OCI-LY1 (cell line): Measurements from ENCODE around the gene KCNK1.

ENCODE experiments used
- H2AFZ ChIP-seq: fragments of 200-600 bp; sonication (generic), shearing (Covaris generic); 2 replicates; pipeline ENCODE4 v1.6.0; 2014; ENCODE audit warnings: antibody characterized with exemption, mild to moderate bottlenecking, low read length
- H3F3A ChIP-seq: fragments of 200-600 bp; sonication (generic), shearing (Covaris generic); 2 replicates; pipeline ENCODE4 v1.6.0; 2014; ENCODE audit warnings: mild to moderate bottlenecking, antibody characterized with exemption, low read length, moderate library complexity; ENCODE audit not compliant: insufficient read depth
- H3K27ac ChIP-seq: fragments of 200-600 bp; sonication (generic); 2 replicates; pipeline ENCODE4 v1.5.1; 2014; ENCODE audit warnings: low read length, mixed run types, mild to moderate bottlenecking, low read depth; ENCODE audit not compliant: poor library complexity, severe bottlenecking
- H3K27me3 ChIP-seq: fragments of 200-600 bp; sonication (generic); 2 replicates; pipeline ENCODE4 v1.6.0; 2014; ENCODE audit warnings: antibody characterized with exemption, mild to moderate bottlenecking, low read length, moderate library complexity; ENCODE audit not compliant: insufficient read depth
- H3K36me3 ChIP-seq: fragments of 200-600 bp; sonication (generic); 2 replicates; pipeline ENCODE4 v1.6.1; 2014; ENCODE audit warnings: mild to moderate bottlenecking, antibody characterized with exemption, low read length, moderate library complexity, mixed read lengths; ENCODE audit not compliant: insufficient read depth
- H3K4me1 ChIP-seq: fragments of 200-600 bp; sonication (generic); 2 replicates; pipeline ENCODE4 v1.5.1; 2014; ENCODE audit warnings: mild to moderate bottlenecking, low read length, moderate library complexity; ENCODE audit not compliant: insufficient read depth, severe bottlenecking
- H3K4me2 ChIP-seq: fragments of 200-600 bp; sonication (generic), shearing (Covaris generic); 2 replicates; pipeline ENCODE4 v1.6.1; 2014; ENCODE audit warnings: low read length
- H3K4me3 ChIP-seq: fragments of 200-600 bp; sonication (generic); 2 replicates; pipeline ENCODE4 v1.5.1; 2014; ENCODE audit warnings: low read length, low read depth, mild to moderate bottlenecking, mixed read lengths; ENCODE audit not compliant: poor library complexity, severe bottlenecking
- H3K79me2 ChIP-seq: fragments of 200-600 bp; shearing (Covaris generic); 2 replicates; pipeline ENCODE4 v1.6.1; 2016; ENCODE audit warnings: mixed run types, low read length, mixed read lengths; ENCODE audit not compliant: insufficient read depth
- H3K9ac ChIP-seq: fragments of 200-600 bp; sonication (generic), shearing (Covaris generic); 2 replicates; pipeline ENCODE4 v1.6.1; 2014; ENCODE audit warnings: mild to moderate bottlenecking, low read length, mixed read lengths
- H3K9me2 ChIP-seq: fragments of 200-600 bp; sonication (generic), shearing (Covaris generic); 2 replicates; pipeline ENCODE4 v1.6.1; 2014; ENCODE audit warnings: low read depth, mild to moderate bottlenecking, low read length, mixed read lengths
- H3K9me3 ChIP-seq: fragments of 200-600 bp; shearing (Covaris generic); 2 replicates; pipeline ENCODE4 v1.6.1; 2014; ENCODE audit warnings: low read length, mixed read lengths
- H4K20me1 ChIP-seq: fragments of 200-600 bp; sonication (generic), shearing (Covaris generic); 2 replicates; pipeline ENCODE4 v1.6.0; 2016; ENCODE audit warnings: mild to moderate bottlenecking, low read length; ENCODE audit not compliant: insufficient read depth
- EZH2 ChIP-seq: fragments of 200-600 bp; sonication (generic), shearing (Covaris generic); IDR thresholded peaks from 2 replicates; pipeline ENCODE4 v1.8.0; 2017; ENCODE audit warnings: borderline replicate concordance, mixed run types, mild to moderate bottlenecking, antibody characterized with exemption, low read length, moderate library complexity, mixed read lengths
- TF ChIP-seq, protein P1 (sequence below): fragments of 200-600 bp; sonication (generic), shearing (Covaris generic); IDR thresholded peaks from 2 replicates; pipeline ENCODE4 v1.5.1; 2017; ENCODE audit warnings: mild to moderate bottlenecking, antibody characterized with exemption, low read length, moderate library complexity, mixed read lengths

KCNK1 gene

DNA sequence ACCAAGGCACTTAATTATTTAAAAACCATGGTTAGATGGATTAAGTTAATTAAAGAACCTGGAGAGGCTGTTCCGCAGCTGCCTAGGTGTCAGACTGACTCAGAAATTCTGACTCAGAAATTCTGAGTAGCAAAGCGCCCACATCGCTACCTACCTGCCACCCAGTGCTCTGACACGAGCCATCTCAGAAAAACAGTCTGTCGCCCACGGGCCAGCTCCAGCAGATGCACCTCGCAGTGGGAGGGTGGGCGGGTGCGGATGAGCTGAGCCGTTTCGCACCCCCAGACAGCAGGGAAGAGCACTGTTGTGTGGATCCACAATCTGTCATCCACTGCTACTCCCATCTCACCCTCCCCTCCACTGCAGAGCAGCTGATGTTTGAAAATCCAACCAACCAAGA, 13.5 kb downstream of the KCNK1 start:
- no peak overlapping the region for H3K4me3 ChIP-seq
- no peaks in the 10 kb centered on the region for H3K79me2 ChIP-seq

DNA sequence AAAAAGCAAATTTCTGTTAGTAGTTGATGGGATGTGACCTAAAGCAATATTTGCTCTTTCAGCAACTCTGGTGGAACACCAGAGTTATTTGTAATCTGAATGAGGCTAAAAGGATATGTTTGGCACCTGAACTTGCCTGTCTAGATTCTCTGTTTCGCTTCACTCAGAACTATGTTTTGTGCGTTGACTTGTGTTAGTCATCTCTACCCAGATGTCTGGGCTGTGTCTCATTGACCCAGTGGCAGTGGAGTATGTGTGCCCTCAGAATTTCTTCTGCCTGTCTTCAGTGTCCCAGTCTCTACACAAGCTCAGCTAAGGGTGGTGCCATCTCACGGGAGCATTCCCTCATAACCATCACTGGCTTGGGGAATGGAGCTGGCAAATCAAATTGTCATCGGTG, 13.9 kb downstream of the KCNK1 start:
- no peaks in the 10 kb centered on the region for H3K79me2 ChIP-seq
- no peak overlapping the region for H3K27ac ChIP-seq
- TF ChIP-seq EZH2, result no peak
- TF ChIP-seq, protein P1, sequence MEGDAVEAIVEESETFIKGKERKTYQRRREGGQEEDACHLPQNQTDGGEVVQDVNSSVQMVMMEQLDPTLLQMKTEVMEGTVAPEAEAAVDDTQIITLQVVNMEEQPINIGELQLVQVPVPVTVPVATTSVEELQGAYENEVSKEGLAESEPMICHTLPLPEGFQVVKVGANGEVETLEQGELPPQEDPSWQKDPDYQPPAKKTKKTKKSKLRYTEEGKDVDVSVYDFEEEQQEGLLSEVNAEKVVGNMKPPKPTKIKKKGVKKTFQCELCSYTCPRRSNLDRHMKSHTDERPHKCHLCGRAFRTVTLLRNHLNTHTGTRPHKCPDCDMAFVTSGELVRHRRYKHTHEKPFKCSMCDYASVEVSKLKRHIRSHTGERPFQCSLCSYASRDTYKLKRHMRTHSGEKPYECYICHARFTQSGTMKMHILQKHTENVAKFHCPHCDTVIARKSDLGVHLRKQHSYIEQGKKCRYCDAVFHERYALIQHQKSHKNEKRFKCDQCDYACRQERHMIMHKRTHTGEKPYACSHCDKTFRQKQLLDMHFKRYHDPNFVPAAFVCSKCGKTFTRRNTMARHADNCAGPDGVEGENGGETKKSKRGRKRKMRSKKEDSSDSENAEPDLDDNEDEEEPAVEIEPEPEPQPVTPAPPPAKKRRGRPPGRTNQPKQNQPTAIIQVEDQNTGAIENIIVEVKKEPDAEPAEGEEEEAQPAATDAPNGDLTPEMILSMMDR, result no peak

More for the DNA sequence above, 13.5 kb downstream of the KCNK1 start:
- Histone ChIP-seq H3K9me2 (no peaks in the 10 kb centered on the region), H2AFZ (no peak overlapping the region), H3K4me1 (no peaks in the 10 kb centered on the region), H3K4me2 (no peak overlapping the region), H3K36me3 (no peaks in the 10 kb centered on the region), H4K20me1 (no peaks in the 10 kb centered on the region), H3K9ac (no peak overlapping the region), H3F3A (no peaks in the 10 kb centered on the region), H3K9me3 (no peaks in the 10 kb centered on the region), H3K27ac (no peak overlapping the region), H3K27me3 (no peaks in the 10 kb centered on the region)
- no peak for TF ChIP-seq EZH2
- TF ChIP-seq, protein P1, result no peak

DNA sequence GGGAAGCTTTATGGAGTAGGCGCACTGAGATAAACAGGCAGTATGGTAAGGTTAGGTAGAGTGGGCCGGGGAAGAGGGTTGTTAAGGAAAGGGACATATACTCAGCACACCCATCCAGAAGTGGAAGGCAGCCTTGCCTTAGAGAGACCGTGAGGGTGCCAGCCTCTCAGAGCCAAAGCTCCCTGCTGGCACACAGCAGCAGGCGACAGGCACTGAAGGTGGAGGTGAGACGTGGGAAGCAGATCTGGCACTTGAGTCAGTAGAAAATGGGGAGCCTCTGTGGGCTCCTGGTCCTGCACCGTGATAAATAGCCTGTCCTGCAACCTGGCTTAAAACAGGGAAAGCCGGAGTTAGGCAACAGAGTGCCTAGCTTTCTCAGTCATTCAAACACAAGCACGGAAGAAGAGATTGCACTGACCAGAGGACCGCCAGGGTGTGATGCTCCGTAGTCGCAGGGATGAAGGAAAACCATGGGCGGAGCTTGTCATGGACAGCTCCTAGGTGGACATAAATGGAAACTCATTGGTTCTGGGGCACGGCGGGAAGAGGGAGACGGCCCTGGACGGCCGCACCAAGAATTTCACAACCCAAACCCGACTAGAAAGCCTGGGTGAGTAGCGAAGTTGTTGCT, 15.5 kb downstream of the KCNK1 start:
- Histone ChIP-seq H3K36me3 (no peaks in the 10 kb centered on the region), H3K27me3 (no peaks in the 10 kb centered on the region), H3K4me2 (no peak overlapping the region), H2AFZ (no peak overlapping the region), H3K4me3 (no peak overlapping the region), H3K9me3 (no peaks in the 10 kb centered on the region), H3K4me1 (no peaks in the 10 kb centered on the region), H4K20me1 (no peaks in the 10 kb centered on the region), H3K9ac (no peak overlapping the region), H3K27ac (no peak overlapping the region), H3K9me2 (no peaks in the 10 kb centered on the region), H3F3A (no peaks in the 10 kb centered on the region), H3K79me2 (no peaks in the 10 kb centered on the region)
- TF ChIP-seq EZH2, result no peak
- TF ChIP-seq, protein P1, result no peak

More for the DNA sequence above, 13.9 kb downstream of the KCNK1 start:
- H2AFZ ChIP-seq, result no peak overlapping the region
- no peaks in the 10 kb centered on the region for H3F3A ChIP-seq
- H4K20me1 ChIP-seq, result no peaks in the 10 kb centered on the region
- no peaks in the 10 kb centered on the region for H3K4me1 ChIP-seq
- no peak overlapping the region for H3K4me3 ChIP-seq
- no peaks in the 10 kb centered on the region for H3K9me2 ChIP-seq
- H3K4me2 ChIP-seq, result no peak overlapping the region
- H3K36me3 ChIP-seq, result no peaks in the 10 kb centered on the region
- H3K27me3 ChIP-seq, result no peaks in the 10 kb centered on the region
- H3K9ac ChIP-seq, result no peak overlapping the region
- H3K9me3 ChIP-seq, result no peaks in the 10 kb centered on the region
